ENCODE results near the gene PYHIN1. TPM values are rescaled to one million over a fixed set of nuclear protein-coding genes. Genes with fewer than 3 reads are reported as not detected.

PYHIN1 gene
- total and polyA plus RNA-seq, 12 donors = 0.07 to 3.1 (median 0.33) TPM; not detected in 7

- no peak overlapping the region for H3K27ac ChIP-seq
- intact Hi-C loops (cut with DNase I) = no loop called here
- 94 to 95% methylated on average over 9 of the region's 9 CpGs for WGBS, 2 donors
- no peak for ATAC-seq
- DNase-seq = no peak
- H3K4me3 ChIP-seq = no peak overlapping the region
- no peak for TF ChIP-seq CTCF (IDR thresholded peaks at IDR 0.05)
- H3K4me1 ChIP-seq = no peaks in the 10 kb centered on the region
- peaks cover 0 to 6% (median 0%) of the 10 kb centered on the region in 11 donors for H3K9me3 ChIP-seq
- peaks cover 0 to 4% (median 0%) of the 10 kb centered on the region in 9 donors for H3K36me3 ChIP-seq
- H3K27me3 ChIP-seq = no peaks in the 10 kb centered on the region
Observed at GRCh38 chr1:158952416-158952815, 21.1 kb downstream of the PYHIN1 start.

GRCh38 chr1:158961178-158961577, 29.8 kb downstream of the PYHIN1 start:
- DNase-seq = no peak
- WGBS, 2 donors = 89 to 92% methylated on average over 1 of the region's 1 CpG
- Histone ChIP-seq H3K27me3 (peaks cover 0 to 5% (median 0%) of the 10 kb centered on the region in 7 donors), H3K36me3 (no peaks in the 10 kb centered on the region), H3K27ac (no peak overlapping the region), H3K4me1 (no peaks in the 10 kb centered on the region), H3K4me3 (no peak overlapping the region), H3K9me3 (peaks cover 0 to 5% (median 0%) of the 10 kb centered on the region in 11 donors)
- intact Hi-C loops (cut with DNase I) = no loop called here
- TF ChIP-seq CTCF (IDR thresholded peaks at IDR 0.05) = no peak
- ATAC-seq = no peak

- intact Hi-C loops (cut with DNase I) = no loop called here
- H3K4me1 ChIP-seq = no peaks in the 10 kb centered on the region
- no peaks in the 10 kb centered on the region for H3K36me3 ChIP-seq
- TF ChIP-seq CTCF (IDR thresholded peaks at IDR 0.05) = no peak
- H3K9me3 ChIP-seq = peaks cover 0 to 5% (median 0%) of the 10 kb centered on the region in 11 donors
- H3K27ac ChIP-seq = no peak overlapping the region
- no peak for ATAC-seq
- no peak for DNase-seq
- WGBS, 2 donors = 49% methylated on average over 5 of the region's 5 CpGs
- no peak overlapping the region for H3K4me3 ChIP-seq
- peaks cover 0 to 5% (median 0%) of the 10 kb centered on the region in 7 donors for H3K27me3 ChIP-seq
Observed at GRCh38 chr1:158962983-158963382, 31.6 kb downstream of the PYHIN1 start.

GRCh38 chr1:158969166-158969565, 37.8 kb downstream of the PYHIN1 start:
- TF ChIP-seq CTCF (IDR thresholded peaks at IDR 0.05) = no peak
- 84 to 87% methylated on average over 3 of the region's 3 CpGs for WGBS, 2 donors
- Histone ChIP-seq H3K9me3 (peaks cover 0 to 5% (median 0%) of the 10 kb centered on the region in 11 donors), H3K4me3 (no peak overlapping the region), H3K27me3 (no peaks in the 10 kb centered on the region), H3K4me1 (no peaks in the 10 kb centered on the region), H3K27ac (no peak overlapping the region), H3K36me3 (no peaks in the 10 kb centered on the region)
- DNase-seq (no peak), ATAC-seq (no peak)
- intact Hi-C loops (cut with DNase I) = no loop called here

Measured in heart right ventricle (tissue), 16 donors.